ENCODE results near the gene ISCA1. TPM values are rescaled to one million over a fixed set of nuclear protein-coding genes. Genes with fewer than 3 reads are reported as not detected.

Gene ISCA1
- total and polyA plus RNA-seq, 10 of the 15 experiments (the other 5 are each of a cell fraction or from before 2014, with no cell fraction given), result 8.9 to 36.0 (median 24.2) TPM

DNA sequence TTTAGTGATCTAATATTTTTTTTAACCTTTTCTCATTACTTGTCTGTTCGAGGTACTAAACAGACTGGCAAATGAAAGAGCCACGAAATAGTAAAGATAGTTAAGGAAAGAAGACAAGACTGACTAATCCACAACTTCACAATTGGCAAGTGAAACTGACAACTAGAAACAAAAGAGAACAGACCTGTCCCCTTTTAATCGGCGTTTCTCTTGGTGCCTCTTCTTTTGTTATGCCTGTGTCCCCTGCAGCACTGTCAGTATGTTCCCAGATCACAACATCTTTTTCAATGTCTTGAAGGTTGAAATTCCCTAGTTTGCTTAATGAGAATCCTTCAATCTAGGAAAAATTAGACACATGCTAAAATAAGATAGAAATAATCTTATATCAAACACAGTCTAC is 45.8 kb upstream of the ISCA1 start (continued):
- TF ChIP-seq ETV6 (conservative IDR thresholded peaks at IDR 0.05 in 1 of 2, IDR thresholded peaks at IDR 0.05 in 1 of 2; ENCODE audit: borderline replicate concordance in 1 of 2, low read depth in 1 of 2), result no peak
- no peak for TF ChIP-seq DPF2 (IDR thresholded peaks at IDR 0.05)
- no peak for TF ChIP-seq ZZZ3 (IDR thresholded peaks at IDR 0.05; ENCODE audit: control insufficient read depth, insufficient read length, low read depth)
- no peak for TF ChIP-seq MXI1 (IDR thresholded peaks at IDR 0.05; ENCODE audit: low read depth, low read length)
- no peak for TF ChIP-seq IKZF2 (IDR thresholded peaks at IDR 0.05)
- TF ChIP-seq CHD1 (IDR thresholded peaks at IDR 0.05; ENCODE audit: low read depth, low read length), result no peak

DNA sequence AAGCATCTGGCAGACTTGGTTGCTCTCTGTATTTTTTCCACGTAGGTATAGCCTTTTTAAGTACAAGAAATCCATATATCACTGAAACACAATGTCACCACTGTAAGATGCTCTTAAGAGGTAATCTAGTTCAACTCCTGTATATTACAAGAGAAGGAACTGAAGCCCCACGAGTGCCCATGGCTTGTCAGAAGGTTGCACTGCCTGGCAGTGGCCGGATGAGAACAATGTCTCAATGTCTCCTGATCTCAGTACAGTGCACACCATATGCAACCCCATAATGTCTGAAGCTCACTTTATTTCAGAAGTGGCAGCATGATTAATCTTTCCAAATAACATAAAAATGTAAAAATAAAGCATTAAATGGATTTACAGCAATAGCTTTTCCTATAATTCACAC is 44.2 kb upstream of the ISCA1 start:
- Histone ChIP-seq H3K36me3 (ENCODE audit: control insufficient read depth in 2 of 2, insufficient read depth in 2 of 2, low read length in 1 of 2) (peaks cover 12 to 28% of the 10 kb centered on the region in 2 experiments), H3K79me2 (ENCODE audit: control insufficient read depth, insufficient read depth, low read length) (no peaks in the 10 kb centered on the region), H3K27ac (ENCODE audit: control insufficient read depth, insufficient read depth) (no peak overlapping the region), H3K9me3 (replicated peaks; ENCODE audit: control insufficient read depth, insufficient read depth, low read length) (no peaks in the 10 kb centered on the region), H4K20me1 (ENCODE audit: control insufficient read depth, insufficient read depth) (no peaks in the 10 kb centered on the region), H2AFZ (ENCODE audit: control insufficient read depth, low read depth, low read length) (no peak overlapping the region), H3K27me3 (replicated peaks in 1 of 2; ENCODE audit: control insufficient read depth in 2 of 2, insufficient read depth in 2 of 2, low read length in 1 of 2) (no peaks in the 10 kb centered on the region), H3K9ac (ENCODE audit: control insufficient read depth, insufficient read depth, low read length) (no peak overlapping the region), H3K4me3 (no peak overlapping the region), H3K4me2 (ENCODE audit: control insufficient read depth, insufficient read depth) (no peak overlapping the region), H3K4me1 (ENCODE audit: control insufficient read depth, insufficient read depth, low read length) (no peaks in the 10 kb centered on the region; the same call in none of the 2 replicates)
- ATAC-seq (no peak), FAIRE-seq (no peak), DNase-seq (ENCODE audit: low read depth, low spot score) (no peak)
- ChIA-PET CTCF (interaction anchor here (1.8 kb wide), 1 partner anchor 15 kb away, joined by 4 read pairs; no protein-coding TSS in a partner anchor), POLR2A (no interaction called here), SMC1A (ENCODE audit: uncharacterized antibody, unreplicated experiment) (interaction anchor here (0.7 to 1.4 kb wide), 2 partner anchors 14 to 24 kb away, joined by 3 read pairs; no protein-coding TSS in a partner anchor), RAD21 (ENCODE audit: unreplicated experiment) (no interaction called here)
- no TSS peak for BruUV-seq (replicated peaks)
- in situ Hi-C loops (cut with MboI), result no loop called here
- intact Hi-C loops (cut with micrococcal nuclease; ENCODE audit: unreplicated experiment), result no loop called here
- no peak for TF ChIP-seq MYC (IDR thresholded peaks at IDR 0.05; ENCODE audit: insufficient read depth, insufficient read length, insufficient replicate concordance, low read length, severe bottlenecking)
- TF ChIP-seq CBFB (IDR thresholded peaks at IDR 0.05; ENCODE audit: low read depth), result no peak
- TF ChIP-seq SIX5 (IDR thresholded peaks at IDR 0.05; ENCODE audit: low read depth, low read length, severe bottlenecking), result no peak
- TF ChIP-seq, protein P1, sequence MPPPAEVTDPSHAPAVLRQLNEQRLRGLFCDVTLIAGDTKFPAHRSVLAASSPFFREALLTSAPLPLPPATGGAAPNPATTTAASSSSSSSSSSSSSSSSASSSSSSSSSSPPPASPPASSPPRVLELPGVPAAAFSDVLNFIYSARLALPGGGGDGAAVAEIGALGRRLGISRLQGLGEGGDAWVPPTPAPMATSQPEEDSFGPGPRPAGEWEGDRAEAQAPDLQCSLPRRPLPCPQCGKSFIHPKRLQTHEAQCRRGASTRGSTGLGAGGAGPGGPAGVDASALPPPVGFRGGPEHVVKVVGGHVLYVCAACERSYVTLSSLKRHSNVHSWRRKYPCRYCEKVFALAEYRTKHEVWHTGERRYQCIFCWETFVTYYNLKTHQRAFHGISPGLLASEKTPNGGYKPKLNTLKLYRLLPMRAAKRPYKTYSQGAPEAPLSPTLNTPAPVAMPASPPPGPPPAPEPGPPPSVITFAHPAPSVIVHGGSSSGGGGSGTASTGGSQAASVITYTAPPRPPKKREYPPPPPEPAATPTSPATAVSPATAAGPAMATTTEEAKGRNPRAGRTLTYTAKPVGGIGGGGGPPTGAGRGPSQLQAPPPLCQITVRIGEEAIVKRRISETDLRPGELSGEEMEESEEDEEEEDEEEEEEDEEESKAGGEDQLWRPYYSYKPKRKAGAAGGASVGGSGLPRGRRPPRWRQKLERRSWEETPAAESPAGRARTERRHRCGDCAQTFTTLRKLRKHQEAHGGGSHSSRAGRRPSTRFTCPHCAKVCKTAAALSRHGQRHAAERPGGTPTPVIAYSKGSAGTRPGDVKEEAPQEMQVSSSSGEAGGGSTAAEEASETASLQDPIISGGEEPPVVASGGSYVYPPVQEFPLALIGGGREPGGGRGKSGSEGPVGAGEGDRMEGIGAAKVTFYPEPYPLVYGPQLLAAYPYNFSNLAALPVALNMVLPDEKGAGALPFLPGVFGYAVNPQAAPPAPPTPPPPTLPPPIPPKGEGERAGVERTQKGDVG (CRISPR knock-in tag; IDR thresholded peaks at IDR 0.05), result no peak
- no peak for TF ChIP-seq POLR2AphosphoS2 (IDR thresholded peaks at IDR 0.05; ENCODE audit: low read depth, low read length)
- no peak for TF ChIP-seq MEF2B (IDR thresholded peaks at IDR 0.05; ENCODE audit: partially characterized antibody, poor library complexity, severe bottlenecking)
- no peak for TF ChIP-seq SIN3A (IDR thresholded peaks at IDR 0.05; ENCODE audit: low read depth, low read length)
- TF ChIP-seq, protein P2, sequence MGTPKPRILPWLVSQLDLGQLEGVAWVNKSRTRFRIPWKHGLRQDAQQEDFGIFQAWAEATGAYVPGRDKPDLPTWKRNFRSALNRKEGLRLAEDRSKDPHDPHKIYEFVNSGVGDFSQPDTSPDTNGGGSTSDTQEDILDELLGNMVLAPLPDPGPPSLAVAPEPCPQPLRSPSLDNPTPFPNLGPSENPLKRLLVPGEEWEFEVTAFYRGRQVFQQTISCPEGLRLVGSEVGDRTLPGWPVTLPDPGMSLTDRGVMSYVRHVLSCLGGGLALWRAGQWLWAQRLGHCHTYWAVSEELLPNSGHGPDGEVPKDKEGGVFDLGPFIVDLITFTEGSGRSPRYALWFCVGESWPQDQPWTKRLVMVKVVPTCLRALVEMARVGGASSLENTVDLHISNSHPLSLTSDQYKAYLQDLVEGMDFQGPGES (IDR thresholded peaks at IDR 0.05), result no peak
- no peak for TF ChIP-seq TAF1 (IDR thresholded peaks at IDR 0.05; ENCODE audit: borderline replicate concordance, low read depth, low read length)
- TF ChIP-seq RUNX3 (IDR thresholded peaks at IDR 0.05; ENCODE audit: low read length), result no peak
- TF ChIP-seq SMAD5 (IDR thresholded peaks at IDR 0.05; ENCODE audit: low read depth), result no peak
- TF ChIP-seq ASH2L (IDR thresholded peaks at IDR 0.05; ENCODE audit: borderline replicate concordance, low read depth), result no peak
- TF ChIP-seq SUZ12 (IDR thresholded peaks at IDR 0.05; ENCODE audit: unreplicated experiment), result no peak
- no peak for TF ChIP-seq CHD1 (IDR thresholded peaks at IDR 0.05; ENCODE audit: low read depth, low read length)
- 86% methylated on average over 3 of the region's 3 CpGs for WGBS (ENCODE audit: insufficient coverage, insufficient replicate concordance, low lambda C conversion rate, missing lambda C conversion rate)

Measured in GM12878 (cell line).